ENCODE data around the gene AP3S2.

The AP3S2 gene

GRCh38 chr15:89841306-89841705 is 52.5 kb downstream of the AP3S2 start:
- H3K9me2 ChIP-seq (replicated peaks; ENCODE audit: insufficient read depth, low read length), result no peaks in the 10 kb centered on the region
- H3K4me1 ChIP-seq (ENCODE audit: low read length), result peaks cover 25% of the 10 kb centered on the region
- H3K9ac ChIP-seq (ENCODE audit: low read length), result no peak overlapping the region
- no peak for DNase-seq
- no peaks in the 10 kb centered on the region for H3K27me3 ChIP-seq (replicated peaks; ENCODE audit: insufficient read depth, low read length)
- no peak overlapping the region for H3K27ac ChIP-seq (ENCODE audit: low read length)
- no peaks in the 10 kb centered on the region for H3F3A ChIP-seq (ENCODE audit: insufficient read depth, low read length)
- H3K4me2 ChIP-seq (ENCODE audit: low read depth, low read length), result no peak overlapping the region
- H3K9me3 ChIP-seq (replicated peaks; ENCODE audit: insufficient read depth, low read length), result no peaks in the 10 kb centered on the region
- peaks cover 7% of the 10 kb centered on the region; the same call in 1 of the 2 replicates for H3K79me2 ChIP-seq (ENCODE audit: low read length)
- H3K4me3 ChIP-seq (ENCODE audit: low read length), result no peak overlapping the region
- H2AFZ ChIP-seq (ENCODE audit: low read length), result no peak overlapping the region
- H4K20me1 ChIP-seq (ENCODE audit: insufficient read depth, low read length), result no peaks in the 10 kb centered on the region
- H3K36me3 ChIP-seq (replicated peaks; ENCODE audit: insufficient read depth, low read length), result no peaks in the 10 kb centered on the region
- TF ChIP-seq EZH2 (optimal IDR thresholded peaks at IDR 0.05; ENCODE audit: low read depth, low read length) (no peak), EZH2phosphoT487 (IDR thresholded peaks at IDR 0.05; ENCODE audit: low read length) (no peak), CTCF (IDR thresholded peaks at IDR 0.05; ENCODE audit: low read length) (no peak)

GRCh38 chr15:89839167-89839810 is 54.5 kb downstream of the AP3S2 start:
- TF ChIP-seq EZH2phosphoT487 (IDR thresholded peaks at IDR 0.05; ENCODE audit: low read length), result no peak
- no peak for TF ChIP-seq EZH2 (optimal IDR thresholded peaks at IDR 0.05; ENCODE audit: low read depth, low read length)
- TF ChIP-seq CTCF (IDR thresholded peaks at IDR 0.05; ENCODE audit: low read length), result no peak
- H3K9ac ChIP-seq (ENCODE audit: low read length), result no peak overlapping the region

GRCh38 chr15:89837830-89838178 is 56.0 kb downstream of the AP3S2 start:
- H3K27me3 ChIP-seq (replicated peaks; ENCODE audit: insufficient read depth, low read length), result no peaks in the 10 kb centered on the region
- peaks cover 14% of the 10 kb centered on the region for H3K4me1 ChIP-seq (ENCODE audit: low read length)
- H3K9me3 ChIP-seq (replicated peaks; ENCODE audit: insufficient read depth, low read length), result no peaks in the 10 kb centered on the region
- H3K9me2 ChIP-seq (replicated peaks; ENCODE audit: insufficient read depth, low read length), result no peaks in the 10 kb centered on the region
- H3K4me2 ChIP-seq (ENCODE audit: low read depth, low read length), result no peak overlapping the region
- no peak overlapping the region for H3K27ac ChIP-seq (ENCODE audit: low read length)
- H3K79me2 ChIP-seq (ENCODE audit: low read length), result peaks cover 7% of the 10 kb centered on the region; the same call in 1 of the 2 replicates
- no peaks in the 10 kb centered on the region for H3K36me3 ChIP-seq (replicated peaks; ENCODE audit: insufficient read depth, low read length)
- H3F3A ChIP-seq (ENCODE audit: insufficient read depth, low read length), result no peaks in the 10 kb centered on the region
- no peak for TF ChIP-seq EZH2 (optimal IDR thresholded peaks at IDR 0.05; ENCODE audit: low read depth, low read length)
- no peak for TF ChIP-seq CTCF (IDR thresholded peaks at IDR 0.05; ENCODE audit: low read length)
- TF ChIP-seq EZH2phosphoT487 (IDR thresholded peaks at IDR 0.05; ENCODE audit: low read length), result no peak
- DNase-seq, result no peak
- H4K20me1 ChIP-seq (ENCODE audit: insufficient read depth, low read length), result no peaks in the 10 kb centered on the region
- H3K9ac ChIP-seq (ENCODE audit: low read length), result no peak overlapping the region
- no peak overlapping the region for H2AFZ ChIP-seq (ENCODE audit: low read length)
- H3K4me3 ChIP-seq (ENCODE audit: low read length), result no peak overlapping the region

More at GRCh38 chr15:89839167-89839810, 54.5 kb downstream of the AP3S2 start:
- Histone ChIP-seq H3K4me2 (ENCODE audit: low read depth, low read length) (no peak overlapping the region), H3K9me3 (replicated peaks; ENCODE audit: insufficient read depth, low read length) (no peaks in the 10 kb centered on the region), H3K27ac (ENCODE audit: low read length) (no peak overlapping the region), H3K79me2 (ENCODE audit: low read length) (peaks cover 7% of the 10 kb centered on the region; the same call in 1 of the 2 replicates), H3F3A (ENCODE audit: insufficient read depth, low read length) (no peaks in the 10 kb centered on the region), H4K20me1 (ENCODE audit: insufficient read depth, low read length) (no peaks in the 10 kb centered on the region), H3K9me2 (replicated peaks; ENCODE audit: insufficient read depth, low read length) (no peaks in the 10 kb centered on the region), H2AFZ (ENCODE audit: low read length) (no peak overlapping the region), H3K4me1 (ENCODE audit: low read length) (peaks cover 14% of the 10 kb centered on the region), H3K36me3 (replicated peaks; ENCODE audit: insufficient read depth, low read length) (no peaks in the 10 kb centered on the region), H3K4me3 (ENCODE audit: low read length) (no peak overlapping the region), H3K27me3 (replicated peaks; ENCODE audit: insufficient read depth, low read length) (no peaks in the 10 kb centered on the region)
- no peak for DNase-seq
